Measurements from ENCODE around the gene SPDEF.

GRCh38 chr6:34568341-34569201 lies 12.4 kb upstream of the SPDEF start:
- TF ChIP-seq CTCF (IDR thresholded peaks at IDR 0.05; ENCODE audit: low read depth, low read length) (no peak), POLR2A (IDR thresholded peaks at IDR 0.05; ENCODE audit: extremely low read depth, insufficient read length) (no peak), MYC (IDR thresholded peaks at IDR 0.05; ENCODE audit: low read depth, low read length) (no peak)
